Subcutaneous adipose tissue (tissue), 4 donors: ENCODE results near the gene AGER. TPM values are rescaled to one million over a fixed set of nuclear protein-coding genes. Genes with fewer than 3 reads are reported as not detected.

Experiments used
- total RNA-seq, 4 donors: library from RNA; depleted of rRNA; stranded (reverse); fragments of >200 nt; gene quantifications; one replicate each; pipeline ENCODE4 v1.1.0, GENCODE V29; 2016
- TF ChIP-seq, protein P1 (sequence below): fragments of 450-650 bp; IDR thresholded peaks from one replicate; pipeline ENCODE4 v1.5.1; 2016; ENCODE audit warnings: low read depth, mild to moderate bottlenecking, control low read depth, antibody characterized with exemption, moderate library complexity

Gene AGER
- total RNA-seq, 4 donors from 2014 or later = 2.4 to 5.5 (median 2.8) TPM

DNA sequence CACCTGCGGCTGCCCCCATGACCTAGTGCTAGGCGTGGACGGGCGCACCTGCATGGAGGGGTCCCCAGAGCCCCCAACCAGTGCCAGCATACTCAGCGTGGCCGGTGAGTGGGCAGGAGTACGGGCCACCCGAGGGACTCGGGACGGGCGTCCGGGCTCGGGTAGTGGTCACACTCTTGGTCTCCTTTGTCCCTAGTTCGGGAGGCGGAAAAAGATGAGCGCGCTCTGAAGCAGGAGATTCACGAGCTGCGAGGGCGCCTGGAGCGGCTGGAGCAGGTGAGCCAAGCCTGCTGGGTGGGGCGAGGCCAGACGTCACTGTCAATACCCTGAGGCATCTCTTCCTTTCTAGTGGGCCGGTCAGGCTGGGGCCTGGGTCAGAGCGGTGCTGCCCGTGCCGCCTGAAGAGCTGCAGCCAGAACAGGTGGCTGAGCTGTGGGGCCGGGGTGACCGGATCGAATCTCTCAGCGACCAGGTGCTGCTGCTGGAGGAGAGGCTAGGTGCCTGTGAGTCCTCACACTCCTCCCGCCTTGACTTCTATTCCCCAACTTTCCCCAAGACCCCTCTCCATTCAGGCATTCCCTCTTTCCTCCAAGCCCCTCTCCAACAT is 16.8 kb downstream of the AGER start:
- TF ChIP-seq, protein P1, sequence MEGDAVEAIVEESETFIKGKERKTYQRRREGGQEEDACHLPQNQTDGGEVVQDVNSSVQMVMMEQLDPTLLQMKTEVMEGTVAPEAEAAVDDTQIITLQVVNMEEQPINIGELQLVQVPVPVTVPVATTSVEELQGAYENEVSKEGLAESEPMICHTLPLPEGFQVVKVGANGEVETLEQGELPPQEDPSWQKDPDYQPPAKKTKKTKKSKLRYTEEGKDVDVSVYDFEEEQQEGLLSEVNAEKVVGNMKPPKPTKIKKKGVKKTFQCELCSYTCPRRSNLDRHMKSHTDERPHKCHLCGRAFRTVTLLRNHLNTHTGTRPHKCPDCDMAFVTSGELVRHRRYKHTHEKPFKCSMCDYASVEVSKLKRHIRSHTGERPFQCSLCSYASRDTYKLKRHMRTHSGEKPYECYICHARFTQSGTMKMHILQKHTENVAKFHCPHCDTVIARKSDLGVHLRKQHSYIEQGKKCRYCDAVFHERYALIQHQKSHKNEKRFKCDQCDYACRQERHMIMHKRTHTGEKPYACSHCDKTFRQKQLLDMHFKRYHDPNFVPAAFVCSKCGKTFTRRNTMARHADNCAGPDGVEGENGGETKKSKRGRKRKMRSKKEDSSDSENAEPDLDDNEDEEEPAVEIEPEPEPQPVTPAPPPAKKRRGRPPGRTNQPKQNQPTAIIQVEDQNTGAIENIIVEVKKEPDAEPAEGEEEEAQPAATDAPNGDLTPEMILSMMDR = no peak

DNA sequence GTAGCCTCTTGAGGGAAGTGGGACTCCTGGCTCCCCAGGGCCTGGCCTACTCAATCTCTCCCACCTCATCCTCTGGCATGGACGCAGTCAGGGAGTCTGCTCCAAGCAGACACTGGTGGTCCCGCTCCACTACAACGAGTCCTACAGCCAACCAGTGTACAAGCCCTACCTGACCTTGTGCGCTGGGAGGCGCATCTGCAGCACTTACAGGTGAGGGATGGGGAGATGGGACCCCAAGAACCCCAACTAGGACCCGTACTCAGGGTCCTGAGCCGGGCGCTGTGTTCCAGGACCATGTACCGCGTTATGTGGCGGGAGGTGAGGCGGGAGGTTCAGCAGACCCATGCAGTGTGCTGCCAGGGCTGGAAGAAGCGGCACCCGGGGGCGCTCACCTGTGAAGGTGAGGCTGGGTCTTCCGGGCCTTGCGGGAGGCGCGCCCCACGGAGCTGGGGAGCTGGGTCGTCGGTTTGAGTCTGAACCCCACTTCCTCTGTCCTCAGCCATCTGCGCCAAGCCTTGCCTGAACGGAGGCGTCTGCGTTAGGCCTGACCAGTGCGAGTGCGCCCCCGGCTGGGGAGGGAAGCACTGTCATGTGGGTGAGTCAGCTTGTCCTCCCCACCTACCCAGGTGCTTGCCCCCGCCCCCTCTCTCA is 17.5 kb downstream of the AGER start:
- TF ChIP-seq, protein P1 = no peak

DNA sequence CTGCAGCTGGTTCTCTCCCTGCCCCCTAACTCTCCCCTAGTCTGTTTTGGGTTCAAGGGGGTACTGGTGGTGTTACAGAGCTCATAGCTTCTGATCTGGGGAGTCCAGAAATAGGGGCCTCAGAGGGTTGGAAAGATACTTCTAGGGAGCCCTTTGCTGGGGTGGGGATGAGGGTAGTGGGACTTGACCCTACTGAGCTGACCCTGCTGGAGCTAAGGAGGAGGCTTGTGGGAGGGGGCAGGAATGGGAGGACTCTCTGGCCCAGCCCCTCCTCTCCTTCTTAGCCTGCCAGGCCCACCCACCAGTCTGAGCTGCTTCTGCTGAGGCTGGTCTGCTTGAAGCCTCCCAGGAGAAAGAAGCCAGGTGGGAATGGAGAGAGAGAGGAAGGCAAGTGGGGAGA is 19.8 kb downstream of the AGER start, which contains the start of gene EGFL8:
EGFL8 (plus strand) TSS at position 301 of the 400 bp plus-strand sequence. CDS start 1,571 bp downstream, outside the sequence.
- TF ChIP-seq, protein P1 = no peak

DNA sequence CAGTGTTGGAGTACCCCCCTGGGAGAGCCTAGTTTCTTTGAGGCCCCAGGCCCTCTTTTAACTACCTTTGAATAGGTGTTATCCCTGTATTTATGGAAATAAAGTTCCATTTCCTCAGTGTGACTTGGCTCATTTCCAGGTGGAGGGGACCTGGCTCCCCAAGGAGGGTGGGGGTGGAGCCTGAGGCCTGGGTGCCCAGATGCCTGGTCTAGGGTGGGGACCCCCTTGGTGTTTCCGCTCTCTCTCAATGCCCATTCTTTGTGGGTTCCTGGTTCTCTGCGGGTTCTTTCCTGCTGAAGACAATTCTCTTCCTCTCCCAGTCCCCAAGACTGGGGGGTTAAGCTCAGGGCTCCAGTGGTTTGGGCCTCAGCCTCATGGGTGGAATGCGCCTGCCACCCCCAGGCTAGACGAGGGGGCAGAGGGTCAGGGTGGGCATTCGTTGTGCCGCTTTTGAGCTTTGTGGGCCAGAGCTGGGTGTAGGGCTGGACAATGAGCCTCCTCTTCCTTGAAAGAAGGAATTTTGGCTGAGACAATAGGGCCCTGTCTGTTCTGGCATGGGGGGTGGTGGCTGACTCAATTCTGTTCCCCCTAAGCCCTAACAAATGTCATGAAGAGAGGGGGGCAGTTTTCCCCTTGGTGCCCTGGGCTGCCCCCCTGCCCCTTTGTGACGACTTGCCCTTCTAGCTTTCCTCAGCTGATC is 20.3 kb downstream of the AGER start:
- TF ChIP-seq, protein P1 = no peak

DNA sequence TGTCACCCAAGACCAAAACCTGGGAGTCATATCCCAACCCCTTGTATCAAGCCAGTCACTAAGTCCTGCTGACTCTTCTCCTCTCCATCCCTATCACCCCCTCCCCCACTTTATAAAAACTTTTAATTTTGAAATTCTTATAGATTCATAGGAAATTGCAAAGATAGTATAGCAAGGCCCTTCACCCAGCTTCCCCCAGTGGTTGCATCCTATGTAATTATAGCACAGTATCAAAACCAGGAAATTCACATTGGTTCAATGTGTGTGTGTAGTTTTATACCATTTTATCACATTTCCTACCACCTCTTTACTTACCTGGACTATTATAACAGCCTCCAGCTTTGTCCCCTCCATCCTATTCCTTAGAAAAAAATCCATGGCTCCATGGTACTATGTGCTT is 26.0 kb downstream of the AGER start:
- TF ChIP-seq, protein P1 = no peak

DNA sequence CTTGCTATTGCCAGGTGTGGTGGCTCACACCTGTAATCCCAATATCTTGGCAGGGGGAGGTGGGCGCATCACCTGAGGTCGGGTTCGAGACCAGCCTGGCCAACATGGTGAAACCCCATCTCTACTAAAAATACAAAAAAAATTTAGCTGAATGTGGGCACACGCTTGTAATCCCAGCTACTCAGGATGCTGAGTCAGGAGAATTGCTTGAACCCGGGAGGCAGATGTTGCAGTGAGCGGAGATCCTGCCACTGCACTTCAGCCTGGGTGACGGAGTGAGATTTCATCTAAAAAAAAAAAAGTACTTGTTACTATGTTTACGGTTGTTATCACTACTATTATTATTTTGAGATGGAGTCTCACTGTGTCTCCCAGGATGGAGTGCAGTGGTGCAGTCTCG is 27.2 kb downstream of the AGER start:
- TF ChIP-seq, protein P1 = no peak

DNA sequence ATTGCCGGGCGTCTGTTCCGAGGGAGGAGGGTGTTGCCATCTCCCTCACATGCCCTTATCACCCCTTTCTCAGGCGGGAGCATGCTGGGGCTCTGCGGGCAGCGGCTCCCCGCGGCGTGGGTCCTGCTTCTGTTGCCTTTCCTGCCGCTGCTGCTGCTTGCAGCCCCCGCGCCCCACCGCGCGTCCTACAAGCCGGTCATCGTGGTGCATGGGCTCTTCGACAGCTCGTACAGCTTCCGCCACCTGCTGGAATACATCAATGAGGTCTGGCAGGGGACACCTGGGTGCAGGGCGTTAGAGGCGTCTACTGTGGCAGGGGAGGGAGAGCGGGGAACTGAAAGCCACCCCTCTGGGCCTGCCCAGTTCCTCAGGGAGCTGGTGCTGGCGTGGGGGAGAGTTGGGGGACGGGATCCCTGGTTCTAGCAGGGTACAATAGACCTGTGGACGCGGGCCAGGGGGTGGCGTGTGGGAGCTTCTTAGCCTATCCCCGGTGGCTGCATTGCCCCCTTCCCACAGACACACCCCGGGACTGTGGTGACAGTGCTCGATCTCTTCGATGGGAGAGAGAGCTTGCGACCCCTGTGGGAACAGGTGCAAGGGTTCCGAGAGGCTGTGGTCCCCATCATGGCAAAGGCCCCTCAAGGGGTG is 29.4 kb downstream of the AGER start:
- TF ChIP-seq, protein P1 = no peak
